ENCODE results near the gene ASPG.

- TF ChIP-seq CTCF (IDR thresholded peaks at IDR 0.05) (peak in 2 of 6 experiments; percentile 20 to 23), POLR2A (IDR thresholded peaks at IDR 0.05) (no peak)
These were observed 9.9 kb upstream of the ASPG start for GRCh38 chr14:104075530-104076151.

Data from esophagus squamous epithelium (tissue), 4 donors.